Loucy (cell line): ENCODE results near the gene MEIS3.

Experiments
- H2AFZ ChIP-seq: fragments of 200-600 bp; sonication (generic); 2 replicates; pipeline ENCODE4 v1.6.0; 2016; ENCODE audit warnings: antibody characterized with exemption, mild to moderate bottlenecking, low read length, moderate library complexity
- H3F3A ChIP-seq: fragments of 200-600 bp; 2 replicates; pipeline ENCODE4 v1.6.0; 2016; ENCODE audit warnings: antibody characterized with exemption, low read depth, mild to moderate bottlenecking
- H3K27me3 ChIP-seq: fragments of 200-600 bp; sonication (generic); 2 replicates; pipeline ENCODE4 v1.6.1; 2014; ENCODE audit warnings: low read length, mild to moderate bottlenecking; ENCODE audit not compliant: insufficient read depth, poor library complexity, severe bottlenecking
- H3K36me3 ChIP-seq: fragments of 200-600 bp; sonication (generic); 2 replicates; pipeline ENCODE4 v1.6.1; 2016; ENCODE audit warnings: low read length; ENCODE audit not compliant: insufficient read depth
- H3K4me1 ChIP-seq: fragments of 200-600 bp; sonication (generic); 2 replicates; pipeline ENCODE4 v1.5.1; 2014; ENCODE audit warnings: low read length, mild to moderate bottlenecking; ENCODE audit not compliant: insufficient read depth, poor library complexity, severe bottlenecking
- H3K4me2 ChIP-seq: fragments of 200-600 bp; sonication (generic); 2 replicates; pipeline ENCODE4 v1.6.0; 2014; ENCODE audit warnings: antibody characterized with exemption, low read length, low read depth, mild to moderate bottlenecking; ENCODE audit not compliant: poor library complexity, severe bottlenecking
- H3K4me3 ChIP-seq: fragments of 200-600 bp; sonication (generic); 2 replicates; pipeline ENCODE4 v1.5.1; 2014; ENCODE audit warnings: low read length, mild to moderate bottlenecking, mixed read lengths; ENCODE audit not compliant: poor library complexity, severe bottlenecking
- H3K79me2 ChIP-seq: fragments of 200-600 bp; sonication (generic); 2 replicates; pipeline ENCODE4 v1.6.1; 2014; ENCODE audit warnings: low read length; ENCODE audit not compliant: insufficient read depth
- H3K9ac ChIP-seq: fragments of 200-600 bp; sonication (generic); 2 replicates; pipeline ENCODE4 v1.6.0; 2014; ENCODE audit warnings: mild to moderate bottlenecking, low read depth, low read length, moderate library complexity; ENCODE audit not compliant: poor library complexity, severe bottlenecking
- H3K9me2 ChIP-seq: fragments of 200-600 bp; sonication (generic); replicated peaks from 2 replicates; pipeline ENCODE4 v1.6.1; 2016; ENCODE audit warnings: low read depth, low read length, mixed read lengths
- H3K9me3 ChIP-seq: fragments of 200-600 bp; sonication (generic); 2 replicates; pipeline ENCODE4 v1.6.1; 2014; ENCODE audit warnings: mild to moderate bottlenecking, antibody characterized with exemption, low read length, low read depth; ENCODE audit not compliant: insufficient read depth
- H4K20me1 ChIP-seq: fragments of 200-600 bp; sonication (generic); 2 replicates; pipeline ENCODE4 v1.6.0; 2014; ENCODE audit warnings: antibody characterized with exemption, low read length, mild to moderate bottlenecking; ENCODE audit not compliant: insufficient read depth, poor library complexity, severe bottlenecking
- EZH2phosphoT487 ChIP-seq: fragments of 200-600 bp; IDR thresholded peaks from 2 replicates; pipeline ENCODE4 v1.6.1; 2018; ENCODE audit warnings: antibody characterized with exemption, mild to moderate bottlenecking, moderate library complexity, borderline replicate concordance
- TF ChIP-seq, protein P1 (sequence below): fragments of 200-600 bp; sonication (generic); conservative IDR thresholded peaks from 2 replicates; pipeline ENCODE4 v1.5.1; 2014; ENCODE audit warnings: mild to moderate bottlenecking, antibody characterized with exemption, low read length

MEIS3 gene

DNA sequence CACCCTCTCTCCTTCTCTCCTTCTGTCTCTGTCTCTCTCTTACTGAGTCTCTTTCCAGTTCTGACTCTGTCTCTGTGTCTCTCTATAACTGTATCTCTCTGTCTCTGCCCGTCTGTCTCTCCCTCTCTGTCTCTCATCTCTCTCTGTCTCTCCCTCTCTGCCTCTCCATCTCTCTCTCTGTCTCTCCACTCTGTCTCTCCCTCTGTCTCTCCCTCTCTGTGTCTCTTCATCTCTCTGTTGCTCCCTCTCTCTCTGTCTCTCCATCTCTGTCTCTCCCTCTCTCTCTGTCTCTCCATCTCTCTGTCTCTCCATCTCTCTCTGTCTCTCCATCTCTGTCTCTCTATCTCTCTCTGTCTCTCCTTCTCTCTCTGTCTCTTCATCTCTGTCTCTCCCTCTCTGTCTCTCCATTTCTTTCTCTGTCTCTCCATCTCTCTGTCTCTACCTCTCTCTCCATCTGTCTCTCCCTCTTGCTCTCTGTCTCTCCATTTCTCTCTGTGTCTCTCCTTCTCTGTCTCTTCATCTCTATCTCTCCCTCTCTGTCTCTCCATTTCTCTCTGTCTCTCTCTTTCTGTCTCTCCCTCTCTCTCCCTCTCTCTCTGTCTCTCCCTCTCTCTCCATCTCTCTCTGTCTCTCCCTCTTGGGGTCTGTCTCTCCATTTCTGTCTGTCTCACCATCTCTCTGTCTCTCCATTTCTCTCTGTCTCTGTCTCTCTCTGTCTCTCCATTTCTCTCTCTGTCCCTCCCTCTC, 3.3 kb upstream of the MEIS3 start:
- peaks cover 10% of the 10 kb centered on the region for H3K27me3 ChIP-seq
- TF ChIP-seq EZH2phosphoT487: no peak
- TF ChIP-seq, protein P1, sequence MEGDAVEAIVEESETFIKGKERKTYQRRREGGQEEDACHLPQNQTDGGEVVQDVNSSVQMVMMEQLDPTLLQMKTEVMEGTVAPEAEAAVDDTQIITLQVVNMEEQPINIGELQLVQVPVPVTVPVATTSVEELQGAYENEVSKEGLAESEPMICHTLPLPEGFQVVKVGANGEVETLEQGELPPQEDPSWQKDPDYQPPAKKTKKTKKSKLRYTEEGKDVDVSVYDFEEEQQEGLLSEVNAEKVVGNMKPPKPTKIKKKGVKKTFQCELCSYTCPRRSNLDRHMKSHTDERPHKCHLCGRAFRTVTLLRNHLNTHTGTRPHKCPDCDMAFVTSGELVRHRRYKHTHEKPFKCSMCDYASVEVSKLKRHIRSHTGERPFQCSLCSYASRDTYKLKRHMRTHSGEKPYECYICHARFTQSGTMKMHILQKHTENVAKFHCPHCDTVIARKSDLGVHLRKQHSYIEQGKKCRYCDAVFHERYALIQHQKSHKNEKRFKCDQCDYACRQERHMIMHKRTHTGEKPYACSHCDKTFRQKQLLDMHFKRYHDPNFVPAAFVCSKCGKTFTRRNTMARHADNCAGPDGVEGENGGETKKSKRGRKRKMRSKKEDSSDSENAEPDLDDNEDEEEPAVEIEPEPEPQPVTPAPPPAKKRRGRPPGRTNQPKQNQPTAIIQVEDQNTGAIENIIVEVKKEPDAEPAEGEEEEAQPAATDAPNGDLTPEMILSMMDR: no peak

DNA sequence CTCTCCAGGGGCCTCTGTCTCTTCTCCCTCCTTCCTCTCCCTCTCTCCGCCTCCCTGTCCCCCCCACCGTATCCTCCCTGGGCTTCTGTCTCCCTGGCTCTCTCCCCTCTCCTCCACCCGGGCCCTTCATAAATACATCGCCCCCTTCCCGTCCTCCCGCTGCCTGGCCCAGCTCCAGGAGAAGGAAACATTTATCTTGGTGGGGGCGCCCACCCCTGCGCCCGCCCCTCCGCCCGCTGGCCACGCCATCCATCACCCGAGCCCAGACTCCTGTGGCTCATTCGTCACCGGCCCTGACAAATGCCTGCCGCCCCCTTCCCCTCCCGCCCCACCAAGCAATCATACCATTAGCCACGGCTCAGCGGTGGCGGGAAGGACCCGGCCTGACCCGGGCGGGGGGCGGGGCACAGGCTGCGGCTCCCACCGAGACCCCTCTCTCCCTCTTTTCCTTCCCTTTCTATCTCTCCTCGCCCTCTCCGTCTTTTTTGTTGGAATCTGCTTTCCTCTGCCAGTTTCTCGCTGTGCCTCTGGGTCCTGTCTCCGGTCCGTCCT, 2.6 kb upstream of the MEIS3 start:
- Histone ChIP-seq H4K20me1 (no peaks in the 10 kb centered on the region), H3K4me2 (no peak overlapping the region), H2AFZ (no peak overlapping the region), H3K4me1 (peaks cover under 1% of the 10 kb centered on the region), H3K9me2 (no peaks in the 10 kb centered on the region), H3K9ac (no peak overlapping the region), H3K36me3 (no peaks in the 10 kb centered on the region), H3F3A (no peaks in the 10 kb centered on the region), H3K9me3 (no peaks in the 10 kb centered on the region), H3K4me3 (no peak overlapping the region), H3K79me2 (no peaks in the 10 kb centered on the region), H3K27me3 (peaks cover 10% of the 10 kb centered on the region)
- no peak for TF ChIP-seq EZH2phosphoT487
- TF ChIP-seq, protein P1: no peak

More for the DNA sequence above, 3.3 kb upstream of the MEIS3 start:
- no peak overlapping the region for H3K4me3 ChIP-seq
- H3K79me2 ChIP-seq: no peaks in the 10 kb centered on the region
- no peaks in the 10 kb centered on the region for H3K36me3 ChIP-seq
- H3F3A ChIP-seq: peaks cover 3% of the 10 kb centered on the region; the same call in 1 of the 2 replicates
- H3K4me1 ChIP-seq: peaks cover 6% of the 10 kb centered on the region
- H3K4me2 ChIP-seq: no peak overlapping the region
- H3K9me2 ChIP-seq: no peaks in the 10 kb centered on the region
- H3K9me3 ChIP-seq: no peaks in the 10 kb centered on the region
- no peak overlapping the region for H2AFZ ChIP-seq
- no peaks in the 10 kb centered on the region for H4K20me1 ChIP-seq
- H3K9ac ChIP-seq: no peak overlapping the region

DNA sequence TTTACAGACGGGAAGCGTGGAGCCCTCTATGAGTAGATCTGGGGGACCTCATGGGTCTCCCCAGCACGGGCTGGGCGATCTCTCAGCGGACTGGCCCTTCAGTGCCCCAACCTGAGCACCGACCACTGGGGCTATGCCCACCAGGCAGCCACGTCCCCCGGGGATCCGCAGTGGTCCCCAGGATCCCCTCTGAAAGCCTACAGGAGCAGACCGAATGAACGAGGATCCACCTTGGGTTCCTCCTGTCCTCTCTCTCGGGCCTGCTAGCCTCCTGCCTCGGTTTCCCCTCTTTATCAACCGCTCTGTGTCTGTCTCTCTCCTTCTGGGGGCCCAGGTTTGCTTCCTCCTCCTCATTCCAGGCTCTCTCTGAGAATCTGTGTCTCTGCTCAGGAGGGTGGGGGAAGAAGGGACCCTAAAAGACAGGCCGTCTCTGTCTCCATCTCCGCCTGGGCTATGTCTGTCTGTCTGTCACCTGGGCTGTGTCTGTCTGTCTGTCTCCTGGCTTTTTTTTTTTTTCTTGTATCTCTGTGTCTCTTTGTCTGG, 2.0 kb upstream of the MEIS3 start:
- no peaks in the 10 kb centered on the region for H3K4me1 ChIP-seq
- no peaks in the 10 kb centered on the region for H3K9me2 ChIP-seq
- no peak overlapping the region for H3K9ac ChIP-seq
- no peak overlapping the region for H2AFZ ChIP-seq
- no peaks in the 10 kb centered on the region for H4K20me1 ChIP-seq
- no peaks in the 10 kb centered on the region for H3K79me2 ChIP-seq
- no peak overlapping the region for H3K4me3 ChIP-seq
- H3K36me3 ChIP-seq: no peaks in the 10 kb centered on the region
- TF ChIP-seq, protein P1: no peak
- TF ChIP-seq EZH2phosphoT487: no peak
- no peaks in the 10 kb centered on the region for H3K9me3 ChIP-seq
- H3K27me3 ChIP-seq: peaks cover 10% of the 10 kb centered on the region
- no peak overlapping the region for H3K4me2 ChIP-seq
- no peaks in the 10 kb centered on the region for H3F3A ChIP-seq
